Uterus (tissue), 4 donors: ENCODE measurements around the gene COA6. TPM values are rescaled to one million over a fixed set of nuclear protein-coding genes. Genes with fewer than 3 reads are reported as not detected.

Experiments used
- DNase-seq, 2 donors: peaks; one replicate each; pipeline ENCODE4 v3.0.0-alpha.2; 2019 to 2020
- H3K27ac ChIP-seq, 2 donors: fragments of 200-600 bp; sonication (generic); 1 replicate in 1 of 2; 2 replicates in 1 of 2; pipeline ENCODE4 v1.5.1; 2016 to 2018
- H3K27me3 ChIP-seq, 2 donors: fragments of 200-600 bp; sonication (generic); one replicate each; pipeline ENCODE4 v1.5.1; 2018 to 2019; ENCODE audit warnings: control low read depth in 1 of 2
- H3K36me3 ChIP-seq, 2 donors: fragments of 200-600 bp; sonication (generic); one replicate each; pipeline ENCODE4 v1.5.1; 2019; ENCODE audit warnings: control low read depth in 1 of 2
- H3K4me1 ChIP-seq, 2 donors: fragments of 200-600 bp; sonication (generic); one replicate each; pipeline ENCODE4 v1.5.1; 2018 to 2019; ENCODE audit warnings: control low read depth in 1 of 2
- H3K4me3 ChIP-seq, 2 donors: fragments of 200-600 bp; sonication (generic); 1 replicate in 1 of 2; 2 replicates in 1 of 2; pipeline ENCODE4 v1.5.1; 2018 to 2019; ENCODE audit warnings: mild to moderate bottlenecking in 1 of 2
- H3K9me3 ChIP-seq, 2 donors: fragments of 200-600 bp; sonication (generic); one replicate each; pipeline ENCODE4 v1.5.1; 2019; ENCODE audit warnings: control low read depth in 1 of 2
- POLR2A ChIP-seq, 2 donors: fragments of 450-650 bp; IDR thresholded peaks; one replicate each; pipeline ENCODE4 v1.6.1; 2016; ENCODE audit warnings: antibody characterized with exemption in 2 of 2, mild to moderate bottlenecking in 1 of 2, moderate library complexity in 1 of 2
- intact Hi-C: fragments of 100-400 bp; cut with DNase I; formaldehyde crosslinking; loops from one replicate; pipeline ENCODE4 v1.15.1; 2023; ENCODE audit warnings: low total_unique reads
- total RNA-seq, 4 donors: library from RNA; depleted of rRNA in 3 of 4; stranded (reverse); fragments of >200 nt in 3 of 4; gene quantifications; one replicate each; pipeline versions ENCODE4 v1.1.0 to v1.2.4, GENCODE V29; 2014 to 2023
- TF ChIP-seq, protein P1 (sequence below), 4 experiments: fragments of 200-600 bp in 2 of 4; fragments of 450-650 bp in 2 of 4; sonication (generic) in 2 of 4; IDR thresholded peaks; one replicate each; pipeline ENCODE4 v1.5.1; 2016 to 2019; ENCODE audit warnings: antibody characterized with exemption in 4 of 4, mild to moderate bottlenecking in 2 of 4, moderate library complexity in 1 of 4
- donor health status: DM: yes; HTN: yes; CAD: no.

The COA6 gene
- total RNA-seq, 4 donors from 2014 or later: 10.6 to 16.8 (median 14.6) TPM

- intact Hi-C loops: no loop called here
- H3K36me3 ChIP-seq: no peaks in the 10 kb centered on the region
- no peaks in the 10 kb centered on the region for H3K4me1 ChIP-seq
- DNase-seq: no peak
- TF ChIP-seq POLR2A (IDR thresholded peaks at IDR 0.05): no peak
- TF ChIP-seq, protein P1, sequence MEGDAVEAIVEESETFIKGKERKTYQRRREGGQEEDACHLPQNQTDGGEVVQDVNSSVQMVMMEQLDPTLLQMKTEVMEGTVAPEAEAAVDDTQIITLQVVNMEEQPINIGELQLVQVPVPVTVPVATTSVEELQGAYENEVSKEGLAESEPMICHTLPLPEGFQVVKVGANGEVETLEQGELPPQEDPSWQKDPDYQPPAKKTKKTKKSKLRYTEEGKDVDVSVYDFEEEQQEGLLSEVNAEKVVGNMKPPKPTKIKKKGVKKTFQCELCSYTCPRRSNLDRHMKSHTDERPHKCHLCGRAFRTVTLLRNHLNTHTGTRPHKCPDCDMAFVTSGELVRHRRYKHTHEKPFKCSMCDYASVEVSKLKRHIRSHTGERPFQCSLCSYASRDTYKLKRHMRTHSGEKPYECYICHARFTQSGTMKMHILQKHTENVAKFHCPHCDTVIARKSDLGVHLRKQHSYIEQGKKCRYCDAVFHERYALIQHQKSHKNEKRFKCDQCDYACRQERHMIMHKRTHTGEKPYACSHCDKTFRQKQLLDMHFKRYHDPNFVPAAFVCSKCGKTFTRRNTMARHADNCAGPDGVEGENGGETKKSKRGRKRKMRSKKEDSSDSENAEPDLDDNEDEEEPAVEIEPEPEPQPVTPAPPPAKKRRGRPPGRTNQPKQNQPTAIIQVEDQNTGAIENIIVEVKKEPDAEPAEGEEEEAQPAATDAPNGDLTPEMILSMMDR (IDR thresholded peaks at IDR 0.05): no peak
- H3K4me3 ChIP-seq: no peak overlapping the region
- H3K27ac ChIP-seq: no peak overlapping the region
- H3K9me3 ChIP-seq: no peaks in the 10 kb centered on the region
- H3K27me3 ChIP-seq: no peaks in the 10 kb centered on the region
Observed at GRCh38 chr1:234429434-234429806, 56.2 kb downstream of the COA6 start.

GRCh38 chr1:234430691-234431090, 57.4 kb downstream of the COA6 start:
- DNase-seq: no peak
- TF ChIP-seq, protein P1 (IDR thresholded peaks at IDR 0.05): no peak
- no peak for TF ChIP-seq POLR2A (IDR thresholded peaks at IDR 0.05)
- H3K27me3 ChIP-seq: no peaks in the 10 kb centered on the region
- H3K9me3 ChIP-seq: no peaks in the 10 kb centered on the region
- H3K27ac ChIP-seq: no peak overlapping the region
- no peaks in the 10 kb centered on the region for H3K36me3 ChIP-seq
- H3K4me3 ChIP-seq: no peak overlapping the region
- no peaks in the 10 kb centered on the region for H3K4me1 ChIP-seq
- intact Hi-C loops: no loop called here

DNA sequence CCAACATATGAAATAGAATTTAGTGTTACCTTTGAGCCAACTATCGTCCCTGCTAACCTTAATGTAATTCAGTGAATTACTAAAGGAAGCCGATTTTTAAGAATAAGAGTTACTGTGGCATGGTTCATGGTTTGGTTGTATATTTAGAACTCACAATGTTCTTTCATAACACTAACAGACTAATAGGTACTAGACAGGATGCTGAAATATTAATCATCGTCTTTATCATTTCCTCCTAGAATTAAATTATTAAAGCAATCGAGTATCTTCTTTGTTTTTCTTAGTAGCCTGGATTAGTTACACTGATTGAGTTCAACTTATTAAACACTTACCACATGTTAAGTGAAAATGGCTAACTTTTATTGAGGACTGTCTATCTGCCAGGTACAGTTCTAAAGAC, 58.0 kb downstream of the COA6 start:
- Histone ChIP-seq H3K4me1 (no peaks in the 10 kb centered on the region), H3K36me3 (no peaks in the 10 kb centered on the region), H3K9me3 (no peaks in the 10 kb centered on the region), H3K4me3 (no peak overlapping the region), H3K27ac (no peak overlapping the region), H3K27me3 (no peaks in the 10 kb centered on the region)
- TF ChIP-seq, protein P1 (IDR thresholded peaks at IDR 0.05): no peak
- TF ChIP-seq POLR2A (IDR thresholded peaks at IDR 0.05): no peak
- intact Hi-C loops: no loop called here
- DNase-seq: no peak

- H3K4me1 ChIP-seq: no peaks in the 10 kb centered on the region
- no peaks in the 10 kb centered on the region for H3K27me3 ChIP-seq
- no peak overlapping the region for H3K4me3 ChIP-seq
- no peak overlapping the region for H3K27ac ChIP-seq
- no peaks in the 10 kb centered on the region for H3K36me3 ChIP-seq
- H3K9me3 ChIP-seq: no peaks in the 10 kb centered on the region
- TF ChIP-seq, protein P1 (IDR thresholded peaks at IDR 0.05): no peak
- no peak for TF ChIP-seq POLR2A (IDR thresholded peaks at IDR 0.05)
- no peak for DNase-seq
- intact Hi-C loops: no loop called here
Observed at GRCh38 chr1:234433563-234434285, 60.5 kb downstream of the COA6 start.

Other genes starting within 250 kb of the COA6 start
- 10 to 100 TPM in 3 of 4 donors, under 1 TPM in 1; 0.88 to 79.8 (median 21.2) TPM for gene TARBP1, start 105.7 kb downstream of the COA6 start, total RNA-seq
- 100 to 1,000 TPM in 3 of 4 donors, 10 to 100 TPM in 1; 56.8 to 182 (median 124) TPM for gene IRF2BP2, start 236.7 kb downstream of the COA6 start, total RNA-seq